Stomach (tissue), 4 donors: ENCODE measurements around the gene ZNF444.

Experiments used
- EP300 ChIP-seq: sonication (generic); formaldehyde crosslinking; IDR thresholded peaks from one replicate; pipeline ENCODE4 v1.6.1; 2017; ENCODE audit warnings: antibody characterized with exemption
- POLR2A ChIP-seq, 4 donors: fragments of 450-650 bp; IDR thresholded peaks; one replicate each; pipeline ENCODE4 v1.6.1; 2016; ENCODE audit warnings: antibody characterized with exemption in 4 of 4, control low read depth in 2 of 4, mild to moderate bottlenecking in 1 of 4, moderate library complexity in 1 of 4
- POLR2AphosphoS5 ChIP-seq, 3 donors: sonication (generic); formaldehyde crosslinking; IDR thresholded peaks; one replicate each; pipeline ENCODE4 v1.6.1; 2016; ENCODE audit warnings: antibody characterized with exemption in 3 of 3
- TF ChIP-seq, protein P1 (sequence below), 7 experiments: fragments of 450-650 bp in 4 of 7; fragments of 200-600 bp in 3 of 7; sonication (generic) in 3 of 7; IDR thresholded peaks; one replicate each; pipeline ENCODE4 v1.5.1; 2016 to 2019; ENCODE audit warnings: antibody characterized with exemption in 7 of 7, control low read depth in 2 of 7, mild to moderate bottlenecking in 1 of 7

DNA sequence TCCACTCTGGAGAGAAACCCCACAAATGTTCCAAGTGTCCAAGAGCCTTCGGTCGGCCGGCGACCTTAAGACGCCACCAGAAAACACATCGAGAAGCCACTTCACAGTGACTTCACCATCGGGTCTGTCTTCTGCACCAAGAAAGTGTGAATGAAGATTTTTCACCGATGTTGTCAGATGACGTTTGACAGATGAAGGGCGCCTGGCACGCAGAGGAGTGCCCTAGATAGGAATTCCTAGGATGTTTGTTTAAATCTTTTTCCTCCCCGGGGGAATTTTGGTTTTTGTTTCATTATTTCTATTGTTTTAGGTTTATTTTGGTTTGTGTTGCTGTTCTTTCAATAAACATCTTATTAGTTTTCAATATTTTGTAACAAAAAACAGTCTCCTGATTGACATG, 68.0 kb downstream of the ZNF444 start:
- TF ChIP-seq, protein P1, sequence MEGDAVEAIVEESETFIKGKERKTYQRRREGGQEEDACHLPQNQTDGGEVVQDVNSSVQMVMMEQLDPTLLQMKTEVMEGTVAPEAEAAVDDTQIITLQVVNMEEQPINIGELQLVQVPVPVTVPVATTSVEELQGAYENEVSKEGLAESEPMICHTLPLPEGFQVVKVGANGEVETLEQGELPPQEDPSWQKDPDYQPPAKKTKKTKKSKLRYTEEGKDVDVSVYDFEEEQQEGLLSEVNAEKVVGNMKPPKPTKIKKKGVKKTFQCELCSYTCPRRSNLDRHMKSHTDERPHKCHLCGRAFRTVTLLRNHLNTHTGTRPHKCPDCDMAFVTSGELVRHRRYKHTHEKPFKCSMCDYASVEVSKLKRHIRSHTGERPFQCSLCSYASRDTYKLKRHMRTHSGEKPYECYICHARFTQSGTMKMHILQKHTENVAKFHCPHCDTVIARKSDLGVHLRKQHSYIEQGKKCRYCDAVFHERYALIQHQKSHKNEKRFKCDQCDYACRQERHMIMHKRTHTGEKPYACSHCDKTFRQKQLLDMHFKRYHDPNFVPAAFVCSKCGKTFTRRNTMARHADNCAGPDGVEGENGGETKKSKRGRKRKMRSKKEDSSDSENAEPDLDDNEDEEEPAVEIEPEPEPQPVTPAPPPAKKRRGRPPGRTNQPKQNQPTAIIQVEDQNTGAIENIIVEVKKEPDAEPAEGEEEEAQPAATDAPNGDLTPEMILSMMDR (IDR thresholded peaks at IDR 0.05): no peak
- TF ChIP-seq POLR2A (IDR thresholded peaks at IDR 0.05): no peak
- TF ChIP-seq EP300: no peak
- no peak for TF ChIP-seq POLR2AphosphoS5 (IDR thresholded peaks at IDR 0.05)
